ENCODE measurements around the gene TXNDC8. TPM values are rescaled to one million over a fixed set of nuclear protein-coding genes. Genes with fewer than 3 reads are reported as not detected.

TXNDC8 gene
- total and polyA plus RNA-seq, 2 donors (not counting 1 experiment from before 2014, with no cell fraction given) = not detected

DNA sequence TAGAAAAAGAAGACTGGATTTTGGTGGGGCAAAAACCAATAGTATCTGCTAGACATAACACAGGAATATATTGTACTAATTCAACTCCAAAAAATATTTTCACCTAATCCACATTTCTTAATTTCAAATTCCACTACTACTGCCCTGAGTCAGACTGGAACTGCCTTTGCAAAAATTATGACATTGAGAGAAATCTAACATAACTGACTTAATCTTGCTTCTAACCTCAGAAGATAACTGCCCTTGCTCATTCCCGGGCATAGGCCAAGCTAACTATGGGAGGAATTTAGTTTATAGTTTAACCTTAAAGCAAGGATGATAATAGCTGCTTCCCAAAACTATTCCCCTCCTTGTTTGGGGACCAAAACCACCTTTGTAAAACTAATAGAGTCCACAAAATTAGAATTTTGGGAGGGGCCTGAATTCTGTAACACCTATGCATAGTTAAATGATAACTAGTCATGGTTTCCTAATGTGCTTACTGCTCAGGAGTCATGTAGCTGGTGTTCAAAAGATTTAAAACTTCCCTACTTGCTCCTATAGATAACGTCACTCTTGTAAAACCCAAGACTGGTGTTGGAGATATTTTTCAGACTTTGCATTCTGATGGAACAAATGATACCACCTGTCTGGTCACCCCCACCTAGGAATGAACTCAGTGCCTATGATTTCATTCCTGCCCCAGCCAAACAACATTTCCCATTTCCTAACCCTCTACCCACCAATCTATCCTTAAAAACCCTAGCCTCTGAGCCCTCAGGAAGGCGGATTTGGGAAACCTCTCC, 67.3 kb downstream of the TXNDC8 start:
- no peak overlapping the region for H3K4me3 ChIP-seq (ENCODE audit: control extremely low read depth in 1 of 5, extremely low read depth in 1 of 5, insufficient read depth in 1 of 5, low read depth in 2 of 5, low read length in 4 of 5)
- no peaks in the 10 kb centered on the region for H3K4me1 Mint-ChIP-seq
- ChIA-PET POLR2A (no interaction called here), CTCF (no interaction called here)
- no peak for DNase-seq
- no peaks in the 10 kb centered on the region for H3K79me2 ChIP-seq (ENCODE audit: control insufficient read depth, insufficient read depth, low read length)
- H3K4me1 ChIP-seq (ENCODE audit: control insufficient read depth in 2 of 2, insufficient read depth in 2 of 2, low read length in 2 of 2) = no peaks in the 10 kb centered on the region
- H3K4me3 Mint-ChIP-seq = no peak overlapping the region
- H4K20me1 ChIP-seq (ENCODE audit: control insufficient read depth, insufficient read depth, low read length, poor library complexity, severe bottlenecking) = no peaks in the 10 kb centered on the region
- no peaks in the 10 kb centered on the region for H3K9me3 Mint-ChIP-seq (ENCODE audit: insufficient read depth)
- no peak overlapping the region for H3K4me2 ChIP-seq (replicated peaks; ENCODE audit: low read depth, low read length, poor library complexity, severe bottlenecking)
- H3K36me3 ChIP-seq (replicated peaks in 1 of 2; ENCODE audit: control extremely low read depth in 1 of 2, control insufficient read depth in 1 of 2, extremely low read depth in 1 of 2, insufficient read depth in 2 of 2, low read length in 1 of 2) = no peaks in the 10 kb centered on the region
- H3K27ac Mint-ChIP-seq = no peak overlapping the region
- no CpG with 5 or more reads among the region's 3 CpGs for WGBS (ENCODE audit: insufficient coverage)
- H3K27me3 ChIP-seq (replicated peaks in 1 of 4; ENCODE audit: control extremely low read depth in 1 of 4, control insufficient read depth in 3 of 4, insufficient read depth in 4 of 4, low read length in 3 of 4) = no peaks in the 10 kb centered on the region
- no peak overlapping the region for H3K27ac ChIP-seq (ENCODE audit: low read length in 2 of 2)
- no peak overlapping the region for H2AFZ ChIP-seq (ENCODE audit: insufficient read depth, low read depth, low read length, poor library complexity, severe bottlenecking)
- H3K27me3 Mint-ChIP-seq = peaks cover 6% of the 10 kb centered on the region
- no peak for ATAC-seq (ENCODE audit: low read depth)
- intact Hi-C loops (cut with micrococcal nuclease) = no loop called here
- no peaks in the 10 kb centered on the region for H3K9me3 ChIP-seq (ENCODE audit: control extremely low read depth in 1 of 3, control insufficient read depth in 2 of 3, insufficient read depth in 1 of 3, low read length in 2 of 3)
- TF ChIP-seq CTCF (IDR thresholded peaks at IDR 0.05) (no peak), EZH2 (IDR thresholded peaks at IDR 0.05; ENCODE audit: borderline replicate concordance, insufficient read depth, low read depth, low read length, poor library complexity, severe bottlenecking) (no peak)
- no peak overlapping the region for H3K9ac ChIP-seq (ENCODE audit: low read length)

DNA sequence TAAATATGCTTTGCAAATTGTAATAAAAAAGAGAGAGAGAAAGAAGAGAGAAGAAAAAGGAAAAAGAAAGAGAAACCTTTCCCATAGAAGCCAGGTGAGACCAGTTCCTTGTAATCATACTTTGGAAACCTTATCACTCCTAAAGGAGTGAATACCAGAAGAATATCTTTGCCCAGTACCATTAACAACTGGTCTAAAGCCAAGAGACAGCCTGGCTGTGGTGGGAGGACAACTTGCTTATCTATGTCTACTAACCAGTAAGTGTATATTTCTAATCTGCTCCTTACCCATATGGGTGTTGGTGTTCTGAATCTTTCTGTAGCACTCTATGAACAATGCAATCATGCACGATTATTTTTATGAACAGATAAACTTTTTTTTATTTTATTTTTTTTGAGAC, 70.9 kb downstream of the TXNDC8 start:
- H3K27ac ChIP-seq (ENCODE audit: low read length in 2 of 2) = no peak overlapping the region
- ChIA-PET POLR2A (no interaction called here), CTCF (no interaction called here)
- ATAC-seq (ENCODE audit: low read depth) (no peak), DNase-seq (no peak)
- no peak overlapping the region for H3K9ac ChIP-seq (ENCODE audit: low read length)
- no peak overlapping the region for H2AFZ ChIP-seq (ENCODE audit: insufficient read depth, low read depth, low read length, poor library complexity, severe bottlenecking)
- H3K4me1 Mint-ChIP-seq = no peaks in the 10 kb centered on the region
- H3K36me3 ChIP-seq (replicated peaks in 1 of 2; ENCODE audit: control extremely low read depth in 1 of 2, control insufficient read depth in 1 of 2, extremely low read depth in 1 of 2, insufficient read depth in 2 of 2, low read length in 1 of 2) = no peaks in the 10 kb centered on the region
- no peak overlapping the region for H3K4me3 ChIP-seq (ENCODE audit: control extremely low read depth in 1 of 5, extremely low read depth in 1 of 5, insufficient read depth in 1 of 5, low read depth in 2 of 5, low read length in 4 of 5)
- H3K27me3 ChIP-seq (replicated peaks in 1 of 4; ENCODE audit: control extremely low read depth in 1 of 4, control insufficient read depth in 3 of 4, insufficient read depth in 4 of 4, low read length in 3 of 4) = no peaks in the 10 kb centered on the region
- intact Hi-C loops (cut with micrococcal nuclease) = no loop called here
- H3K27ac Mint-ChIP-seq = no peak overlapping the region
- peaks cover 7% of the 10 kb centered on the region for H3K27me3 Mint-ChIP-seq
- H3K9me3 ChIP-seq (ENCODE audit: control extremely low read depth in 1 of 3, control insufficient read depth in 2 of 3, insufficient read depth in 1 of 3, low read length in 2 of 3) = no peaks in the 10 kb centered on the region
- no peak overlapping the region for H3K4me2 ChIP-seq (replicated peaks; ENCODE audit: low read depth, low read length, poor library complexity, severe bottlenecking)
- no peak for TF ChIP-seq CTCF (IDR thresholded peaks at IDR 0.05)
- no peak for TF ChIP-seq EZH2 (IDR thresholded peaks at IDR 0.05; ENCODE audit: borderline replicate concordance, insufficient read depth, low read depth, low read length, poor library complexity, severe bottlenecking)
- no peaks in the 10 kb centered on the region for H4K20me1 ChIP-seq (ENCODE audit: control insufficient read depth, insufficient read depth, low read length, poor library complexity, severe bottlenecking)
- H3K4me1 ChIP-seq (ENCODE audit: control insufficient read depth in 2 of 2, insufficient read depth in 2 of 2, low read length in 2 of 2) = no peaks in the 10 kb centered on the region
- WGBS (ENCODE audit: insufficient coverage) = no CpG with 5 or more reads among the region's 1 CpG
- H3K4me3 Mint-ChIP-seq = no peak overlapping the region
- no peaks in the 10 kb centered on the region for H3K79me2 ChIP-seq (ENCODE audit: control insufficient read depth, insufficient read depth, low read length)
- no peaks in the 10 kb centered on the region for H3K9me3 Mint-ChIP-seq (ENCODE audit: insufficient read depth)
